HepG2 (cell line): ENCODE data around the gene OARD1. TPM values are rescaled to one million over a fixed set of nuclear protein-coding genes. Genes with fewer than 3 reads are reported as not detected.

ENCODE experiments used
- ARHGAP35 ChIP-seq: sonication (generic); formaldehyde crosslinking; IDR thresholded peaks from 2 replicates; pipeline ENCODE4 v1.9.0; 2022; ENCODE audit warnings: mild to moderate bottlenecking, inconsistent platforms, moderate library complexity, missing genetic modification reagents, borderline replicate concordance
- BCL6 ChIP-seq: IDR thresholded peaks from 2 replicates; pipeline ENCODE4 v1.6.1; 2016; ENCODE audit warnings: missing genetic modification reagents, missing compliant biosample characterization
- CBX5 ChIP-seq: sonication (generic); formaldehyde crosslinking; IDR thresholded peaks from 2 replicates; pipeline ENCODE4 v1.4.0; 2020; ENCODE audit warnings: missing genetic modification reagents, borderline replicate concordance
- CREM ChIP-seq, 2 experiments: sonication (generic) in 1 of 2; formaldehyde crosslinking in 1 of 2; IDR thresholded peaks; 2 replicates each; pipeline versions ENCODE4 v1.4.0 to v1.6.1; 2016 to 2020; ENCODE audit warnings: antibody characterized with exemption in 1 of 2, mild to moderate bottlenecking in 1 of 2, missing genetic modification reagents in 1 of 2
- DNMT1 ChIP-seq: sonication (generic); formaldehyde crosslinking; IDR thresholded peaks from 2 replicates; pipeline ENCODE4 v1.5.1; 2020; ENCODE audit warnings: mild to moderate bottlenecking, missing genetic modification reagents
- FIP1L1 ChIP-seq: fragments of 200-400 bp; formaldehyde crosslinking; IDR thresholded peaks from 2 replicates; pipeline ENCODE4 v1.6.1; 2018; ENCODE audit warnings: low read depth, mild to moderate bottlenecking, low read length, moderate library complexity, borderline replicate concordance; ENCODE audit not compliant: insufficient read depth
- KLF12 ChIP-seq: sonication (generic); formaldehyde crosslinking; IDR thresholded peaks from 2 replicates; pipeline ENCODE4 v1.4.0; 2020; ENCODE audit warnings: missing genetic modification reagents, borderline replicate concordance
- MXD4 ChIP-seq: IDR thresholded peaks from 2 replicates; pipeline ENCODE4 v1.6.1; 2016; ENCODE audit warnings: mild to moderate bottlenecking, missing biosample characterization, missing genetic modification reagents
- PHB2 ChIP-seq: fragments of 450-650 bp; IDR thresholded peaks from 2 replicates; pipeline ENCODE4 v1.6.1; 2018; ENCODE audit not compliant: partially characterized antibody
- REXO4 ChIP-seq: sonication (generic); formaldehyde crosslinking; IDR thresholded peaks from 2 replicates; pipeline ENCODE4 v1.8.0; 2022; ENCODE audit warnings: missing genetic modification reagents, mild to moderate bottlenecking, borderline replicate concordance
- SMAD9 ChIP-seq: sonication (generic); formaldehyde crosslinking; IDR thresholded peaks from 2 replicates; pipeline ENCODE4 v1.5.1; 2020; ENCODE audit warnings: mild to moderate bottlenecking, missing genetic modification reagents
- WIZ ChIP-seq: sonication (generic); formaldehyde crosslinking; IDR thresholded peaks from 2 replicates; pipeline ENCODE4 v1.5.1; 2020; ENCODE audit warnings: mild to moderate bottlenecking, missing genetic modification reagents
- ZMYM2 ChIP-seq: sonication (generic); formaldehyde crosslinking; IDR thresholded peaks from 2 replicates; pipeline ENCODE4 v1.8.0; 2022; ENCODE audit warnings: mild to moderate bottlenecking, missing genetic modification reagents
- ZNF234 ChIP-seq: sonication (generic); formaldehyde crosslinking; conservative IDR thresholded peaks from 2 replicates; pipeline ENCODE4 v1.5.1; 2020; ENCODE audit warnings: mild to moderate bottlenecking, missing genetic modification reagents
- ZNF563 ChIP-seq: sonication (generic); formaldehyde crosslinking; IDR thresholded peaks from 2 replicates; pipeline ENCODE4 v1.8.0; 2022; ENCODE audit warnings: mild to moderate bottlenecking, moderate library complexity, missing genetic modification reagents
- ZNF878 ChIP-seq: sonication (generic); formaldehyde crosslinking; IDR thresholded peaks from 2 replicates; pipeline ENCODE4 v1.8.1; 2023; ENCODE audit warnings: mild to moderate bottlenecking, missing genetic modification reagents, moderate library complexity
- polyA plus RNA-seq, 8 experiments: library from polyadenylated mRNA; depleted of rRNA in 3 of 8; stranded (reverse) in 7 of 8; unstranded in 1 of 8; fragments of >200 nt; fragmentation: Illumina TruSeq in 4 of 8; extraction: Trizol in 4 of 8; gene quantifications; 2 replicates each; pipeline versions ENCODE4 v1.2.1 to v1.2.3, GENCODE V29; 2011 to 2016; ENCODE audit warnings: low read depth in 4 of 8, missing spikeins in 1 of 8, mixed read lengths in 1 of 8; ENCODE audit not compliant: insufficient read depth in 1 of 8
- total RNA-seq, 5 experiments: library from RNA; depleted of rRNA; stranded (reverse); fragments of >200 nt; fragmentation: Illumina TruSeq; extraction: Trizol; gene quantifications; 2 replicates each; pipeline ENCODE4 v1.2.3, GENCODE V29; 2016; ENCODE audit warnings: low read depth in 1 of 5
- TF ChIP-seq, protein P1 (sequence below): sonication (generic); formaldehyde crosslinking; IDR thresholded peaks from 2 replicates; pipeline ENCODE4 v1.9.0; 2021; ENCODE audit warnings: missing genetic modification reagents, borderline replicate concordance
- TF ChIP-seq, protein P2 (sequence below): sonication (generic); formaldehyde crosslinking; IDR thresholded peaks from 2 replicates; pipeline ENCODE4 v1.5.0; 2020; ENCODE audit warnings: missing genetic modification reagents
- TF ChIP-seq, protein P3 (sequence below): sonication (generic); formaldehyde crosslinking; IDR thresholded peaks from 2 replicates; pipeline ENCODE4 v1.4.0; 2020; ENCODE audit warnings: low read depth, mild to moderate bottlenecking, missing genetic modification reagents
- TF ChIP-seq, protein P4 (sequence below): sonication (generic); formaldehyde crosslinking; IDR thresholded peaks from 2 replicates; pipeline ENCODE4 v1.4.0; 2020; ENCODE audit warnings: missing genetic modification reagents
- TF ChIP-seq, protein P5 (sequence below): IDR thresholded peaks from 2 replicates; pipeline ENCODE4 v1.6.1; 2016; ENCODE audit warnings: missing biosample characterization, missing genetic modification reagents, low read depth
- TF ChIP-seq, protein P6 (sequence below): sonication (generic); formaldehyde crosslinking; IDR thresholded peaks from 2 replicates; pipeline ENCODE4 v1.8.0; 2022; ENCODE audit warnings: missing genetic modification reagents, low read depth, mild to moderate bottlenecking, borderline replicate concordance

The OARD1 gene
- total and polyA plus RNA-seq, 2 of the 13 experiments (the other 11 are each of a cell fraction or from before 2014, with no cell fraction given), result 18.4 to 49.0 TPM

DNA sequence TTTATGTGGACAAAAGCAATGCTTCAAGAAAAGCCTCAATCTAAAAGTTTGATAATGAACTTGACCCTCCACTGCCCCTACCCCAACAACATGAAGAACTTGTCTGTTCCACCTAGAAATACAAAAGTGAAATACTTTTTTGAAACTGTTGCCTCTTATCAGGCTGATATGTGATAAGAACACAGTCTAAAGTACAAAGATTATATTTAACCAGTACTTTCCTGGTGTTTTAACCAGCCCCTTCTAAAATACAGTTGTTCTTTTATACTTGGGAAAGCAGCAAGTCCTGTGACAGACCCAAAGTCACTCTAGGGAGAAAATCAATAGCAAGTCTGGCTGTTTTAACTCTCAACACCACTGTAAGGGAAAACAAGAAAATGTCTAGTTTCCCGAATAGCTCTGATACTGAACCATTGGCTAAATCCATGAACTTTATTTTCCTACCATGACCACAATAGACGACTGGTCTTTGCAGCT lies 6.6 kb downstream of the OARD1 start (continued):
- no peak for TF ChIP-seq ZNF563 (CRISPR knock-in tag)
- TF ChIP-seq BCL6 (CRISPR knock-in tag), result peak; percentile 98
- TF ChIP-seq CBX5, result no peak
- TF ChIP-seq, protein P1, sequence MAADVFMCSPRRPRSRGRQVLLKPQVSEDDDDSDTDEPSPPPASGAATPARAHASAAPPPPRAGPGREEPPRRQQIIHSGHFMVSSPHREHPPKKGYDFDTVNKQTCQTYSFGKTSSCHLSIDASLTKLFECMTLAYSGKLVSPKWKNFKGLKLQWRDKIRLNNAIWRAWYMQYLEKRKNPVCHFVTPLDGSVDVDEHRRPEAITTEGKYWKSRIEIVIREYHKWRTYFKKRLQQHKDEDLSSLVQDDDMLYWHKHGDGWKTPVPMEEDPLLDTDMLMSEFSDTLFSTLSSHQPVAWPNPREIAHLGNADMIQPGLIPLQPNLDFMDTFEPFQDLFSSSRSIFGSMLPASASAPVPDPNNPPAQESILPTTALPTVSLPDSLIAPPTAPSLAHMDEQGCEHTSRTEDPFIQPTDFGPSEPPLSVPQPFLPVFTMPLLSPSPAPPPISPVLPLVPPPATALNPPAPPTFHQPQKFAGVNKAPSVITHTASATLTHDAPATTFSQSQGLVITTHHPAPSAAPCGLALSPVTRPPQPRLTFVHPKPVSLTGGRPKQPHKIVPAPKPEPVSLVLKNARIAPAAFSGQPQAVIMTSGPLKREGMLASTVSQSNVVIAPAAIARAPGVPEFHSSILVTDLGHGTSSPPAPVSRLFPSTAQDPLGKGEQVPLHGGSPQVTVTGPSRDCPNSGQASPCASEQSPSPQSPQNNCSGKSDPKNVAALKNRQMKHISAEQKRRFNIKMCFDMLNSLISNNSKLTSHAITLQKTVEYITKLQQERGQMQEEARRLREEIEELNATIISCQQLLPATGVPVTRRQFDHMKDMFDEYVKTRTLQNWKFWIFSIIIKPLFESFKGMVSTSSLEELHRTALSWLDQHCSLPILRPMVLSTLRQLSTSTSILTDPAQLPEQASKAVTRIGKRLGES (CRISPR knock-in tag), result no peak
- TF ChIP-seq FIP1L1, result no peak
- no peak for TF ChIP-seq ZMYM2
- TF ChIP-seq ARHGAP35 (CRISPR knock-in tag), result no peak
- TF ChIP-seq REXO4 (CRISPR knock-in tag), result no peak
- TF ChIP-seq DNMT1, result no peak
- no peak for TF ChIP-seq ZNF878 (CRISPR knock-in tag)
- no peak for TF ChIP-seq KLF12 (CRISPR knock-in tag)
- TF ChIP-seq, protein P2, sequence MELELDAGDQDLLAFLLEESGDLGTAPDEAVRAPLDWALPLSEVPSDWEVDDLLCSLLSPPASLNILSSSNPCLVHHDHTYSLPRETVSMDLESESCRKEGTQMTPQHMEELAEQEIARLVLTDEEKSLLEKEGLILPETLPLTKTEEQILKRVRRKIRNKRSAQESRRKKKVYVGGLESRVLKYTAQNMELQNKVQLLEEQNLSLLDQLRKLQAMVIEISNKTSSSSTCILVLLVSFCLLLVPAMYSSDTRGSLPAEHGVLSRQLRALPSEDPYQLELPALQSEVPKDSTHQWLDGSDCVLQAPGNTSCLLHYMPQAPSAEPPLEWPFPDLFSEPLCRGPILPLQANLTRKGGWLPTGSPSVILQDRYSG, result no peak
- no peak for TF ChIP-seq WIZ (CRISPR knock-in tag)
- peak; percentile 92 for TF ChIP-seq CREM (IDR thresholded peaks at IDR 0.05)
- TF ChIP-seq CREM (CRISPR knock-in tag; IDR thresholded peaks at IDR 0.05), result no peak
- 0 out of 2 replicates have a peak, but pooled peaks have one; percentile 37 for TF ChIP-seq MXD4 (CRISPR knock-in tag)
- TF ChIP-seq, protein P3, sequence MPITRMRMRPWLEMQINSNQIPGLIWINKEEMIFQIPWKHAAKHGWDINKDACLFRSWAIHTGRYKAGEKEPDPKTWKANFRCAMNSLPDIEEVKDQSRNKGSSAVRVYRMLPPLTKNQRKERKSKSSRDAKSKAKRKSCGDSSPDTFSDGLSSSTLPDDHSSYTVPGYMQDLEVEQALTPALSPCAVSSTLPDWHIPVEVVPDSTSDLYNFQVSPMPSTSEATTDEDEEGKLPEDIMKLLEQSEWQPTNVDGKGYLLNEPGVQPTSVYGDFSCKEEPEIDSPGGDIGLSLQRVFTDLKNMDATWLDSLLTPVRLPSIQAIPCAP (CRISPR knock-in tag), result no peak
- TF ChIP-seq, protein P4, sequence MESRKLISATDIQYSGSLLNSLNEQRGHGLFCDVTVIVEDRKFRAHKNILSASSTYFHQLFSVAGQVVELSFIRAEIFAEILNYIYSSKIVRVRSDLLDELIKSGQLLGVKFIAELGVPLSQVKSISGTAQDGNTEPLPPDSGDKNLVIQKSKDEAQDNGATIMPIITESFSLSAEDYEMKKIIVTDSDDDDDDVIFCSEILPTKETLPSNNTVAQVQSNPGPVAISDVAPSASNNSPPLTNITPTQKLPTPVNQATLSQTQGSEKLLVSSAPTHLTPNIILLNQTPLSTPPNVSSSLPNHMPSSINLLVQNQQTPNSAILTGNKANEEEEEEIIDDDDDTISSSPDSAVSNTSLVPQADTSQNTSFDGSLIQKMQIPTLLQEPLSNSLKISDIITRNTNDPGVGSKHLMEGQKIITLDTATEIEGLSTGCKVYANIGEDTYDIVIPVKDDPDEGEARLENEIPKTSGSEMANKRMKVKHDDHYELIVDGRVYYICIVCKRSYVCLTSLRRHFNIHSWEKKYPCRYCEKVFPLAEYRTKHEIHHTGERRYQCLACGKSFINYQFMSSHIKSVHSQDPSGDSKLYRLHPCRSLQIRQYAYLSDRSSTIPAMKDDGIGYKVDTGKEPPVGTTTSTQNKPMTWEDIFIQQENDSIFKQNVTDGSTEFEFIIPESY (CRISPR knock-in tag), result no peak
- TF ChIP-seq, protein P5, sequence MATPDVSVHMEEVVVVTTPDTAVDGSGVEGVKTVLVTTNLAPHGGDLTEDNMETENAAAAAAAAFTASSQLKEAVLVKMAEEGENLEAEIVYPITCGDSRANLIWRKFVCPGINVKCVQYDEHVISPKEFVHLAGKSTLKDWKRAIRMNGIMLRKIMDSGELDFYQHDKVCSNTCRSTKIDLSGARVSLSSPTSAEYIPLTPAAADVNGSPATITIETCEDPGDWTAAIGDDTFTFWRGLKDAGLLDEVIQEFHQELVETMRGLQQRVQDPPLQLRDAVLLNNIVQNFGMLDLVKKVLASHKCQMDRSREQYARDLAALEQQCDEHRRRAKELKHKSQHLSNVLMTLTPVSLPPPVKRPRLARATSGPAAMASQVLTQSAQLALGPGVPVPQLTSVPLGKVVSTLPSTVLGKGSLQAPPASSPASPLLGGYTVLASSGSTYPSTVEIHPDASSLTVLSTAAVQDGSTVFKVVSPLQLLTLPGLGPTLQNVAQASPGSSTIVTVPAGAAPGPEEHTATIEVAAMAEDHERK (CRISPR knock-in tag), result 0 out of 2 replicates have a peak, but pooled peaks have one; percentile 38
- TF ChIP-seq PHB2, result no peak
- TF ChIP-seq, protein P6, sequence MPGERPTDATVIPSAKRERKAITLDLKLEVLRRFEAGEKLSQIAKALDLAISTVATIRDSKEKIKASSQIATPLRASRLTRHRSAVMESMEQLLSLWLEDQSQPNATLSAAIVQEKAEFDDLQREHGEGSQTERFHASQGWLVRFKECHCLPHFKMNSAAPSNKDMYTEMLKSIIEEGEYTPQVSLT, result no peak
- no peak for TF ChIP-seq SMAD9 (CRISPR knock-in tag)
- TF ChIP-seq ZNF234 (CRISPR knock-in tag), result no peak
